ENCODE results near the gene ACBD6. TPM values are rescaled to one million over a fixed set of nuclear protein-coding genes. Genes with fewer than 3 reads are reported as not detected.

ACBD6 gene
- total and polyA plus RNA-seq, 2 experiments from 2014 or later, result 72.2 to 73.9 TPM

DNA sequence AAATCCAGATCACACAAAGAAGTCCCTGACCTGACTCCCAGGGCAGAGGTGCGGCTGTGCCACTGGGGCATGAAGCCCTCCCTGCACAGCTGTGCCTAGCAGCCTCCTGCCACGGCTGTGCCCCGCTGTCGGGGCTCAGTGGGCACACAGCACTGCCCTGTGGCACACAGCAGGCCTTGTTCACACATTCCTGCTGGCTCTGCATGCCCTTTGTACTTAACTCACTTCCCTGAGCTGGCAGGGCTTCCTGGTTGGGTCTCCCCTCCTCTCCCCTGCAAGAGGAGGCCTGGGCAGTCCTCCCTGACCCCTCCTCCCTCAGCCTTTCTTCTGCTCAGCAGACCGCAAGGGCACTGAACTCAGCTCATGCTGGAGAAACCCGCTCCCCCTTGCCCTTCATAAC, 257.5 kb downstream of the ACBD6 start:
- peaks cover 41% of the 10 kb centered on the region for H3K27me3 ChIP-seq
- no peaks in the 10 kb centered on the region for H3K4me1 ChIP-seq (ENCODE audit: low read depth)
- no peak for DNase-seq (ENCODE audit: low read depth in 1 of 2, low spot score in 1 of 2)
- no peaks in the 10 kb centered on the region for H3K36me3 ChIP-seq
- H3K27ac ChIP-seq, result no peak overlapping the region
- H3K9me3 ChIP-seq (ENCODE audit: low read depth), result no peaks in the 10 kb centered on the region
- TF ChIP-seq, protein P1, sequence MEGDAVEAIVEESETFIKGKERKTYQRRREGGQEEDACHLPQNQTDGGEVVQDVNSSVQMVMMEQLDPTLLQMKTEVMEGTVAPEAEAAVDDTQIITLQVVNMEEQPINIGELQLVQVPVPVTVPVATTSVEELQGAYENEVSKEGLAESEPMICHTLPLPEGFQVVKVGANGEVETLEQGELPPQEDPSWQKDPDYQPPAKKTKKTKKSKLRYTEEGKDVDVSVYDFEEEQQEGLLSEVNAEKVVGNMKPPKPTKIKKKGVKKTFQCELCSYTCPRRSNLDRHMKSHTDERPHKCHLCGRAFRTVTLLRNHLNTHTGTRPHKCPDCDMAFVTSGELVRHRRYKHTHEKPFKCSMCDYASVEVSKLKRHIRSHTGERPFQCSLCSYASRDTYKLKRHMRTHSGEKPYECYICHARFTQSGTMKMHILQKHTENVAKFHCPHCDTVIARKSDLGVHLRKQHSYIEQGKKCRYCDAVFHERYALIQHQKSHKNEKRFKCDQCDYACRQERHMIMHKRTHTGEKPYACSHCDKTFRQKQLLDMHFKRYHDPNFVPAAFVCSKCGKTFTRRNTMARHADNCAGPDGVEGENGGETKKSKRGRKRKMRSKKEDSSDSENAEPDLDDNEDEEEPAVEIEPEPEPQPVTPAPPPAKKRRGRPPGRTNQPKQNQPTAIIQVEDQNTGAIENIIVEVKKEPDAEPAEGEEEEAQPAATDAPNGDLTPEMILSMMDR (IDR thresholded peaks at IDR 0.05; ENCODE audit: low read depth, low read length), result no peak
- H3K4me3 ChIP-seq, result no peak overlapping the region

DNA sequence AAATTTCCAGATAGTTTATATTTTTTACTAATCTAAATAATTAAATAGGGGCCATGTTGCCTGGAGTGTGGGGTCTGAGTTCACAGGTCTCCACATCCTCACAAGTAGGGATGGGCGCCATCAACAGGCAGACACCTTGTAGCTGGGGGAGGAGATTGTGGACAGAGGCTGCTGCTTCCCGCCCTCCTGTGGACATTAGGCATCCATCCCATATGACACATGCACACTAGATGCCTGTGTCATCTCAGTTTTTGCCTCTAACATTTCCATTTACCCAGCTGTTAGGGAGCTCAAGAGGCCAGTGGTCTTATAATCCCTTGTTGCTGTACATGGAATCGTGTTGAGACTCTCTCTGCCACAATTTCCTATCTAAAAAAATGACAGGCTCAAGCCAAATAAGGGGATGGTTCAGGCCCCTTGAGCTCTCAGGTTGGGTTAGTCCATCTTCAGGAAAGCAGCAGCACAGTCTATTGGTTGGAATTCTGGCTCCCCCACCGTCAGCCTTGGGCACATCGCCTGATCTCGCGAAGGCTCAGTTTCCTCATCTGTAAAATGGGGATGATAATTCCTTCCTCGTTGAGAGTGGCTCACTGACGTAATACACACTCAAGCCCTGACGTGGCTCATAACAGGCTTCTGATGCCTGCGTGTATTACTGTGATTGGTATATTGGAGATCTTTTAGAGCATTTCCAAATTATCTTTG, 258.7 kb downstream of the ACBD6 start:
- Histone ChIP-seq H3K4me1 (ENCODE audit: low read depth) (no peaks in the 10 kb centered on the region), H3K27me3 (peaks cover 53% of the 10 kb centered on the region), H3K27ac (no peak overlapping the region), H3K9me3 (ENCODE audit: low read depth) (no peaks in the 10 kb centered on the region), H3K4me3 (no peak overlapping the region), H3K36me3 (no peaks in the 10 kb centered on the region)
- TF ChIP-seq, protein P1 (IDR thresholded peaks at IDR 0.05; ENCODE audit: low read depth, low read length), result no peak
- no peak for DNase-seq (ENCODE audit: low read depth in 1 of 2, low spot score in 1 of 2)

DNA sequence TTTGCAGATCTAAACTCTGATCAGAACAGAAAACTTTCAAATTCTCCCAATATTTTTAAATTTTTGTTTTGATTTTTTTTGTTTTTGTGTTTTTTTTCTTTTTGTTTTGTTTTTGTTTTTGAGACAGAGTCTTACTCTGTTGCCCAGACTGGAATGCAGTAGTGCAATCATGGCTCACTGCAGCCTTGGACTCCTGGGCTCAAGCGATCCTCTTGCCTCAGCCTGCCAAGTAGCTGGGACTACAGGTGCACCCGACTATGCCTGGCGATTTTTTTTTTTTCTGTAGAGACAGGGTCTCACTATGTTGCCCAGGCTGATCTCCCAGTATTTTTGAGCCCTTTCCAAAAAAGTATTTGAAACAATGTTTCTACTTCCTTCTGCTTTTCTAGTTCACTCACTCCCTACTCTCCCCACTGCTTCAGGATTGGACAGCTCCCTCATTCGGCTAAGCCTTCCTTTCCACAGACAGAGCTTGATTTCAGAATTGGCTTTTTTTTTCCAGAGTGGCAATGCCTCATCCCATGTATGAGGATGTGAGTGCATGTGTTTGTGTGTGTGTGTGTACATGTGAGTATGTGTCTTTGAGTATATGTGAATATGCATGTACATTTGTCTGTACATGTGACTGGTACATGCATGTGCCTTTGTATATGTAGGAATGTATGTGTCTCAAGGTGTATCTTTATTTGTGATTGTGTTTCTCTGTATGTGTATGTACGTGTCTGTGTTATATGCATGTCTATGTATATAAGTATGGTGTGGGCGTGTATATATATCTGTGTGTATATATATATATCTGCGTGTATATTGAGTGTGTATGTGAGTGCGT, 260.4 kb downstream of the ACBD6 start:
- Histone ChIP-seq H3K4me3 (no peak overlapping the region), H3K9me3 (ENCODE audit: low read depth) (no peaks in the 10 kb centered on the region), H3K4me1 (ENCODE audit: low read depth) (no peaks in the 10 kb centered on the region), H3K36me3 (no peaks in the 10 kb centered on the region), H3K27me3 (peaks cover 71% of the 10 kb centered on the region), H3K27ac (no peak overlapping the region)
- DNase-seq (ENCODE audit: low read depth in 1 of 2, low spot score in 1 of 2), result peak; percentile 30 to 45
- TF ChIP-seq, protein P1 (IDR thresholded peaks at IDR 0.05; ENCODE audit: low read depth, low read length), result no peak

DNA sequence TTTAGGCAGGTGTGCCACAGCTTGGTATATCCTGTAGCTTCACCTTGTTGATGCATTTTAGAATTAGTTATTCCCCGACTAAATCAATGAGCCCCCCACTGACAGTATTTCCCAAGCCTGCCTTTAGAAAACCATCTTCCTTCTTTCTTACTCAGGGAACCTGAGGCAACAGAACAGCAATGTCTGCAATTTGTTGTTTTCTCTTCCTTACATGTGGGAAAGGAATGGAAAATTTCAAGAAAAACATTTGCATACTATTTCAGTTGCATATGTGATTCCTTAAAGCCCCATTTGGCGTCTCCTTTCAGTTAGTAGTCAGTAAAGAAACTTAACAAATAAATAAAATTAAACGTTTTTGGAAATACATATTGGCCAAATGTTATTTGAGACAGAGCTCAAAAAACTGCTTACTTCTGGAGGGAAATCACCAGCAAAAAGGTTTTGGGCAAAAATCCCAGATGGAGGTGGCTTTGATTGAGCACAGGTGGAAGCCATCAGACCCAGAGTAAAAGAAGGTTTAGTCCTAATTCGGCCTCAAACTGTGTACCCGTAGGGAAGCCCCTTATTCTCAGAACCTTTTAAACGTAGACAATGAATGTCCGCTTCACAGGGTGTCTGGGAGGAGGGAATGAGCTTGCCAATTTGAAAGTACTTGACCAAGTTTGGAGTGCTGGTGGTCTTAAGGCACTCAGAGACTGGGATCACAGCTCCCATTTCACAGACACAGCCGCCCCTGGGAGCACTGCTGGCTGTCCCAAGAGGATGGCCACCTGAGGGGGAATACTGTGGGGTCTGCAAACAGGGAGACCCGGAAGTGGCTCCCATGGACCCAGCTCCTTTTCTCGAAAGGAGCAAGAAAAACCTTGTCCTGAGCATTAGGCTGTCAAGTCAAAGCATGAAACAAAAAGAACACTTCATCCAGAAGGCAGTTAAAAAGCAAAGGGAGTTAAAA, 263.0 kb downstream of the ACBD6 start:
- Histone ChIP-seq H3K27me3 (peaks cover 96% of the 10 kb centered on the region), H3K9me3 (ENCODE audit: low read depth) (no peaks in the 10 kb centered on the region), H3K27ac (no peak overlapping the region), H3K36me3 (no peaks in the 10 kb centered on the region), H3K4me1 (ENCODE audit: low read depth) (no peaks in the 10 kb centered on the region), H3K4me3 (no peak overlapping the region)
- no peak for DNase-seq (ENCODE audit: low read depth in 1 of 2, low spot score in 1 of 2)
- TF ChIP-seq, protein P1 (IDR thresholded peaks at IDR 0.05; ENCODE audit: low read depth, low read length), result no peak

GRCh38 chr1:180238675-180239074, 263.7 kb downstream of the ACBD6 start:
- Histone ChIP-seq H3K36me3 (no peaks in the 10 kb centered on the region), H3K4me1 (ENCODE audit: low read depth) (no peaks in the 10 kb centered on the region), H3K4me3 (no peak overlapping the region), H3K9me3 (ENCODE audit: low read depth) (no peaks in the 10 kb centered on the region), H3K27ac (no peak overlapping the region), H3K27me3 (peaks cover 100% of the 10 kb centered on the region)
- no peak for DNase-seq (ENCODE audit: low read depth in 1 of 2, low spot score in 1 of 2)
- TF ChIP-seq, protein P1 (IDR thresholded peaks at IDR 0.05; ENCODE audit: low read depth, low read length), result no peak

Data from cardiac muscle cell (in vitro differentiated cells and primary cell).